Measurements from ENCODE around the gene FZD8. TPM values are rescaled to one million over a fixed set of nuclear protein-coding genes. Genes with fewer than 3 reads are reported as not detected.

FZD8 gene
- total RNA-seq, 1 experiment from 2014 or later = 0.22 TPM

GRCh38 chr10:35641676-35642034 lies 441 bp downstream of the FZD8 start:
- Histone ChIP-seq H3K9ac (ENCODE audit: low read length) (no peak overlapping the region), H3K27ac (ENCODE audit: low read depth, low read length) (no peak overlapping the region), H3K27me3 (ENCODE audit: insufficient read depth, low read length) (peaks cover 36% of the 10 kb centered on the region), H3K36me3 (ENCODE audit: control insufficient read depth in 1 of 2, insufficient read depth in 2 of 2, low read length in 2 of 2) (no peaks in the 10 kb centered on the region), H2AFZ (ENCODE audit: low read depth, low read length, poor library complexity, severe bottlenecking) (no peak overlapping the region), H3K9me3 (ENCODE audit: control insufficient read depth in 1 of 2, insufficient read depth in 1 of 2, low read depth in 1 of 2, low read length in 2 of 2) (no peaks in the 10 kb centered on the region), H3K4me2 (ENCODE audit: low read length) (peak overlapping the region; percentile 70), H3K79me2 (ENCODE audit: insufficient read depth, low read length) (no peaks in the 10 kb centered on the region), H4K20me1 (ENCODE audit: insufficient read depth) (no peaks in the 10 kb centered on the region), H3K9me2 (ENCODE audit: insufficient read depth) (no peaks in the 10 kb centered on the region), H3K4me1 (ENCODE audit: control insufficient read depth in 1 of 2, insufficient read depth in 2 of 2, low read length in 2 of 2) (peaks cover 8 to 28% of the 10 kb centered on the region in 2 experiments), H3K4me3 (replicated peaks in 1 of 2; ENCODE audit: low read depth in 1 of 2, low read length in 2 of 2) (peak overlapping the region in 1 of 2 experiments; percentile 43; a peak in 2 of 4 replicates)
- intact Hi-C loops (cut with micrococcal nuclease) = no loop called here
- DNase-seq (ENCODE audit: low read depth, low spot score) = no peak
- ChIA-PET POLR2A (no interaction called here), CTCF (no interaction called here), RAD21 (ENCODE audit: low non-redundant PET in 1 of 2, low total read pairs in 2 of 2, uncharacterized antibody in 2 of 2, unreplicated experiment in 2 of 2) (no interaction called here)
- no peak for TF ChIP-seq POLR2AphosphoS5 (IDR thresholded peaks at IDR 0.05; ENCODE audit: low read depth, low read length)
- no peak for TF ChIP-seq CEBPB (IDR thresholded peaks at IDR 0.05; ENCODE audit: low read depth)
- no peak for TF ChIP-seq RAD21 (IDR thresholded peaks at IDR 0.05; ENCODE audit: low read depth)
- no peak for TF ChIP-seq SRF (IDR thresholded peaks at IDR 0.05; ENCODE audit: low read depth)
- no peak for TF ChIP-seq EZH2phosphoT487 (IDR thresholded peaks at IDR 0.05; ENCODE audit: borderline replicate concordance)
- TF ChIP-seq JUND (IDR thresholded peaks at IDR 0.05) = no peak
- no peak for TF ChIP-seq ELF1 (IDR thresholded peaks at IDR 0.05; ENCODE audit: borderline replicate concordance, low read depth)
- TF ChIP-seq CBX3 (IDR thresholded peaks at IDR 0.05; ENCODE audit: low read depth) = no peak
- no peak for TF ChIP-seq SIN3A (IDR thresholded peaks at IDR 0.05; ENCODE audit: low read depth)
- TF ChIP-seq TCF7L2 (IDR thresholded peaks at IDR 0.05; ENCODE audit: borderline replicate concordance, extremely low read depth, insufficient read depth, insufficient read length) = no peak
- TF ChIP-seq EGR1 (IDR thresholded peaks at IDR 0.05; ENCODE audit: low read depth) = no peak
- TF ChIP-seq SP1 (IDR thresholded peaks at IDR 0.05; ENCODE audit: low read depth) = no peak
- TF ChIP-seq EZH2 (IDR thresholded peaks at IDR 0.05) = no peak
- TF ChIP-seq FOSL1 (IDR thresholded peaks at IDR 0.05; ENCODE audit: low read depth) = no peak
- TF ChIP-seq POLR2A (IDR thresholded peaks at IDR 0.05; ENCODE audit: borderline replicate concordance, extremely low read depth, insufficient read depth, insufficient read length) = no peak
- TF ChIP-seq CTCF (IDR thresholded peaks at IDR 0.05 in 2 of 3, conservative IDR thresholded peaks at IDR 0.05 in 1 of 3; ENCODE audit: borderline replicate concordance in 1 of 3, insufficient read depth in 1 of 3, low read depth in 2 of 3, low read length in 2 of 3) = no peak
- TF ChIP-seq ZNF274 (IDR thresholded peaks at IDR 0.05; ENCODE audit: low read depth, low read length) = no peak
- no TSS peak for BruUV-seq (replicated peaks)
- no peak for ATAC-seq

Data from HCT116 (cell line).